GM23248 (cell line): Measurements from ENCODE around the gene AKAP9. TPM values are rescaled to one million over a fixed set of nuclear protein-coding genes. Genes with fewer than 3 reads are reported as not detected.
A peak's percentile ranks its signal among the peaks of the same experiment; 100 is the strongest.
"Not testable (repeated sequence)": the region's sequence is repeated elsewhere in the genome, so short reads cannot be mapped to it uniquely, and the experiment has no call there.

ENCODE experiments used
- DNase-seq: peaks from one replicate; pipeline ENCODE4 v3.0.0-alpha.2; 2015
- H2AFZ ChIP-seq: fragments of 200-600 bp; sonication (generic); 2 replicates; pipeline ENCODE4 v1.6.1; 2016; ENCODE audit warnings: antibody characterized with exemption
- H3F3A ChIP-seq: fragments of 200-600 bp; sonication (generic); 2 replicates; pipeline ENCODE4 v1.6.1; 2016; ENCODE audit warnings: mild to moderate bottlenecking, antibody characterized with exemption, mixed run types; ENCODE audit not compliant: insufficient read depth
- H3K27ac ChIP-seq: fragments of 200-600 bp; sonication (generic); 2 replicates; pipeline ENCODE4 v1.5.1; 2016; ENCODE audit warnings: mild to moderate bottlenecking
- H3K27me3 ChIP-seq: fragments of 200-600 bp; sonication (generic); replicated peaks from 2 replicates; pipeline ENCODE4 v1.6.1; 2016; ENCODE audit warnings: mild to moderate bottlenecking; ENCODE audit not compliant: insufficient read depth
- H3K36me3 ChIP-seq: fragments of 200-600 bp; sonication (generic); 2 replicates; pipeline ENCODE4 v1.6.1; 2016; ENCODE audit warnings: low read depth, mild to moderate bottlenecking
- H3K4me1 ChIP-seq: fragments of 200-600 bp; sonication (generic); 2 replicates; pipeline ENCODE4 v1.6.1; 2016; ENCODE audit warnings: mild to moderate bottlenecking; ENCODE audit not compliant: insufficient read depth
- H3K4me2 ChIP-seq: fragments of 200-600 bp; sonication (generic); one replicate; pipeline ENCODE4 v1.6.1; 2016; ENCODE audit warnings: mild to moderate bottlenecking; ENCODE audit not compliant: unreplicated experiment
- H3K4me3 ChIP-seq: fragments of 200-600 bp; sonication (generic); 2 replicates; pipeline ENCODE4 v1.5.1; 2016; ENCODE audit warnings: mild to moderate bottlenecking
- H3K79me2 ChIP-seq: fragments of 200-600 bp; sonication (generic); 2 replicates; pipeline ENCODE4 v1.6.1; 2016; ENCODE audit warnings: mild to moderate bottlenecking; ENCODE audit not compliant: insufficient read depth
- H3K9ac ChIP-seq: fragments of 200-600 bp; sonication (generic); 2 replicates; pipeline ENCODE4 v1.6.1; 2016; ENCODE audit warnings: mild to moderate bottlenecking
- H3K9me2 ChIP-seq: fragments of 200-600 bp; sonication (generic); 2 replicates; pipeline ENCODE4 v1.6.1; 2016; ENCODE audit warnings: mixed run types, mild to moderate bottlenecking, moderate library complexity; ENCODE audit not compliant: insufficient read depth
- H3K9me3 ChIP-seq: fragments of 200-600 bp; sonication (generic); one replicate; pipeline ENCODE4 v1.6.1; 2017; ENCODE audit warnings: low read depth
- H4K20me1 ChIP-seq: fragments of 200-600 bp; sonication (generic); 2 replicates; pipeline ENCODE4 v1.6.0; 2016; ENCODE audit not compliant: insufficient read depth
- EZH2 ChIP-seq: fragments of 200-600 bp; sonication (generic); IDR thresholded peaks from 2 replicates; pipeline ENCODE4 v1.6.1; 2018; ENCODE audit warnings: antibody characterized with exemption, mild to moderate bottlenecking; ENCODE audit not compliant: insufficient read depth, poor library complexity, severe bottlenecking
- EZH2phosphoT487 ChIP-seq: fragments of 200-600 bp; sonication (generic); IDR thresholded peaks from 2 replicates; pipeline ENCODE4 v1.6.1; 2018; ENCODE audit warnings: antibody characterized with exemption, moderate library complexity, mild to moderate bottlenecking, low read depth; ENCODE audit not compliant: insufficient read depth
- WGBS, 2 experiments: methylation state at CpG; one replicate each; pipeline ENCODE4 v1.1.6; 2015 to 2017; ENCODE audit warnings: low lambda C conversion rate in 2 of 2, low coverage in 1 of 2; ENCODE audit errors: missing lambda C conversion rate in 2 of 2; 5-methylcytosine and 5-hydroxymethylcytosine counted together
- in situ Hi-C: fragments of 300-500 bp; cut with MboI; formaldehyde crosslinking; loops from 2 replicates; pipeline ENCODE4 v1.15.0; 2020
- polyA plus RNA-seq: library from polyadenylated mRNA; unstranded; fragments of >200 nt; fragmentation: Nextera tagmentation; extraction: Ambion mirVana; gene quantifications from 2 replicates; pipeline ENCODE4 v1.2.1, GENCODE V29; 2016
- total RNA-seq: library from RNA; depleted of rRNA; stranded (reverse); fragments of >200 nt; shearing (Covaris generic); gene quantifications from 2 replicates; pipeline ENCODE4 v1.2.3, GENCODE V29; 2014

AKAP9 gene
- total and polyA plus RNA-seq, 2 experiments from 2014 or later = 24.1 to 38.8 TPM

- no peak overlapping the region for H3K4me2 ChIP-seq
- no peaks in the 10 kb centered on the region for H3K9me2 ChIP-seq
- H3K27ac ChIP-seq = no peak overlapping the region
- TF ChIP-seq EZH2phosphoT487 = no peak
- no peak for TF ChIP-seq EZH2
- 94 to 100% methylated on average over 1 of the region's 1 CpG for WGBS, 2 experiments
- in situ Hi-C loops = no loop called here
- no peaks in the 10 kb centered on the region; the same call in 1 of the 2 replicates for H3K4me1 ChIP-seq
- no peaks in the 10 kb centered on the region for H4K20me1 ChIP-seq
- H3K79me2 ChIP-seq = no peaks in the 10 kb centered on the region
- H3K4me3 ChIP-seq = no peak overlapping the region
- H3K36me3 ChIP-seq = peaks cover 64% of the 10 kb centered on the region
- no peak overlapping the region for H3K9ac ChIP-seq
- DNase-seq = no peak
- no peaks in the 10 kb centered on the region for H3K27me3 ChIP-seq
- no peak overlapping the region for H2AFZ ChIP-seq
- no peaks in the 10 kb centered on the region for H3K9me3 ChIP-seq
- no peaks in the 10 kb centered on the region for H3F3A ChIP-seq
Observed at GRCh38 chr7:92088266-92088665, 147.6 kb downstream of the AKAP9 start.

- no peaks in the 10 kb centered on the region; the same call in 1 of the 2 replicates for H3K4me1 ChIP-seq
- H3K4me3 ChIP-seq = no peak overlapping the region
- no peak for TF ChIP-seq EZH2phosphoT487
- TF ChIP-seq EZH2 = no peak
- H2AFZ ChIP-seq = no peak overlapping the region
- 95 to 96% methylated on average over 1 of the region's 1 CpG for WGBS, 2 experiments
- H3F3A ChIP-seq = no peaks in the 10 kb centered on the region
- H3K79me2 ChIP-seq = no peaks in the 10 kb centered on the region
- peaks cover 40% of the 10 kb centered on the region for H3K36me3 ChIP-seq
- H3K9me2 ChIP-seq = no peaks in the 10 kb centered on the region
- no peaks in the 10 kb centered on the region for H3K9me3 ChIP-seq
- H3K27me3 ChIP-seq = no peaks in the 10 kb centered on the region
- no peak overlapping the region for H3K27ac ChIP-seq
- H3K4me2 ChIP-seq = no peak overlapping the region
- H4K20me1 ChIP-seq = no peaks in the 10 kb centered on the region
- peak; percentile 1 for DNase-seq
- no peak overlapping the region for H3K9ac ChIP-seq
- in situ Hi-C loops = no loop called here
Observed at GRCh38 chr7:92092210-92092609, 151.5 kb downstream of the AKAP9 start.

- Histone ChIP-seq H4K20me1 (no peaks in the 10 kb centered on the region), H3K4me1 (no peaks in the 10 kb centered on the region; the same call in 1 of the 2 replicates), H2AFZ (no peak overlapping the region), H3K27ac (no peak overlapping the region), H3K9ac (no peak overlapping the region), H3K4me3 (no peak overlapping the region), H3K4me2 (no peak overlapping the region), H3K9me2 (no peaks in the 10 kb centered on the region), H3K79me2 (no peaks in the 10 kb centered on the region), H3K9me3 (no peaks in the 10 kb centered on the region), H3K36me3 (peaks cover 41% of the 10 kb centered on the region), H3F3A (no peaks in the 10 kb centered on the region), H3K27me3 (no peaks in the 10 kb centered on the region)
- TF ChIP-seq EZH2 (no peak), EZH2phosphoT487 (no peak)
- DNase-seq = no peak
- 94 to 100% methylated on average over 1 of the region's 1 CpG for WGBS, 2 experiments
- in situ Hi-C loops = no loop called here
Observed at GRCh38 chr7:92095380-92095779, 154.7 kb downstream of the AKAP9 start.

GRCh38 chr7:92100534-92100933, 159.9 kb downstream of the AKAP9 start:
- Histone ChIP-seq H3K4me2 (no peak overlapping the region), H3K27ac (no peak overlapping the region), H3K27me3 (no peaks in the 10 kb centered on the region), H3F3A (no peaks in the 10 kb centered on the region), H3K4me1 (no peaks in the 10 kb centered on the region), H3K9me3 (no peaks in the 10 kb centered on the region), H2AFZ (no peak overlapping the region), H3K79me2 (no peaks in the 10 kb centered on the region), H4K20me1 (no peaks in the 10 kb centered on the region), H3K36me3 (peaks cover 50% of the 10 kb centered on the region), H3K4me3 (no peak overlapping the region), H3K9me2 (no peaks in the 10 kb centered on the region), H3K9ac (no peak overlapping the region)
- 97% methylated on average over 1 of the region's 1 CpG for WGBS, 2 experiments
- no peak for TF ChIP-seq EZH2phosphoT487
- TF ChIP-seq EZH2 = no peak
- no peak for DNase-seq
- in situ Hi-C loops = no loop called here

GRCh38 chr7:92102862-92103261, 162.2 kb downstream of the AKAP9 start:
- peaks cover 34% of the 10 kb centered on the region; the same call in 1 of the 2 replicates for H3K36me3 ChIP-seq
- H3F3A ChIP-seq, H3K27ac ChIP-seq, H3K4me1 ChIP-seq, H3K27me3 ChIP-seq, H3K9ac ChIP-seq, H3K9me3 ChIP-seq, H3K9me2 ChIP-seq, H4K20me1 ChIP-seq, H3K4me3 ChIP-seq, H3K79me2 ChIP-seq, H3K4me2 ChIP-seq, in situ Hi-C loops, H2AFZ ChIP-seq: not testable (repeated sequence)
- WGBS, 2 experiments = 95 to 100% methylated on average over 5 of the region's 5 CpGs
- peak; percentile 20 for DNase-seq
